Right hindlimb (tissue), 1 donor: ENCODE data around the gene CCL23.
"Not testable (repeated sequence)": the region's sequence is repeated elsewhere in the genome, so short reads cannot be mapped to it uniquely, and the experiment has no call there.

Source experiments
- DNase-seq: peaks from one replicate; pipeline ENCODE4 v3.0.0-alpha.2; 2018

CCL23 gene

DNA sequence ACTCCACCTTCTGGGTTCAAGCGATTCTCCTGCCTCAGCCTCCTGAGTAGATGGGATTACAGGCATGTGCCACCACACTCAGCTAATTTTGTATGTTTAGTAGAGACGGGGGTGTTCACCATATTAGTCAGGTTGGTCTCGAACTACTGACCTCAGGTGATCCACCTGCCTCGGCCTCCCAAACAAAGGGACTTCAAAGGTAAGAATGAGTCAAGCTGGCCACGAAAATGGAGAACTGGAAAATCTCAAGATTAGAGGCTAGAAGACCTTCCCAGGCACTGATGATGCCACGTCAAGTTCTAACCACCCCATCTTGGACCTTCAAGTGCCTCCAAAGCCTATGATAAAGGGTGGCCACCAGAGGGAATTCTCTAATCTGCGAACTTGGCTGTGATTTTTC is 15.1 kb downstream of the CCL23 start:
- no peak for DNase-seq

DNA sequence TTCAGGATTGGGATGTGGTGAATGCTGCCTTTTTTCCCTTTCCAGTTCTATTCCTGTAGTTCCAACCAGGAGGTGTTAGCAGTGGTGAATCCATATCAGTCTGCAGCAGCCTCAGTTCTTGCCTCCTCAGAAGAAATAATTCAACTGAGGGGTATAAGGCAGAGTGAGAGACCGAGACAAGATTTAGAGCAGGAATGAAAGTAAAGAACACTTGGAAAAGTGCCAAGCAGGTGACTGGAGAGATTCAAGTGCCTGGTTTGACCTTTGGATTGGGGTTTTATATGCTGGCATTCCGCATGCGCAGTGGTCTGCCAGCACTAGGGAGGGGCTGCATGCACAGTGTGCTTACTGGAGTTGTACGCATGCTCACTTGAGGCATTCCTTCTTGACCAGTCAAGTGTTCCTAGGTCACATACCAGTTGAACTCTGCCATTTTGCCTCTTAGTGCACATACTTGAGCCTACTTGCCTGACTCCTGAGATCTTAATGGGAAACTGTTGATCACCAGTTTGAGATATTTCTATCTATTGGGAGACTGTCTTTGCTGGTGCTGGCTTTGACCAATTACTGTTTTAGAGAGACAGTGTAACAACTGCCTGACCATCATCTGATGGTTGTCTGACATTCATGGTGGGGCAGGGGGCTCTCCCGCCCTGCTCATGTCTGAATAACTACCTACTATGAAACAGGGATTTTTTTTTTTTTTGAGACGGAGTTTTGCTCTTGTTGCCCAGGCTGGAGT is 15.7 kb downstream of the CCL23 start:
- DNase-seq = no peak

DNA sequence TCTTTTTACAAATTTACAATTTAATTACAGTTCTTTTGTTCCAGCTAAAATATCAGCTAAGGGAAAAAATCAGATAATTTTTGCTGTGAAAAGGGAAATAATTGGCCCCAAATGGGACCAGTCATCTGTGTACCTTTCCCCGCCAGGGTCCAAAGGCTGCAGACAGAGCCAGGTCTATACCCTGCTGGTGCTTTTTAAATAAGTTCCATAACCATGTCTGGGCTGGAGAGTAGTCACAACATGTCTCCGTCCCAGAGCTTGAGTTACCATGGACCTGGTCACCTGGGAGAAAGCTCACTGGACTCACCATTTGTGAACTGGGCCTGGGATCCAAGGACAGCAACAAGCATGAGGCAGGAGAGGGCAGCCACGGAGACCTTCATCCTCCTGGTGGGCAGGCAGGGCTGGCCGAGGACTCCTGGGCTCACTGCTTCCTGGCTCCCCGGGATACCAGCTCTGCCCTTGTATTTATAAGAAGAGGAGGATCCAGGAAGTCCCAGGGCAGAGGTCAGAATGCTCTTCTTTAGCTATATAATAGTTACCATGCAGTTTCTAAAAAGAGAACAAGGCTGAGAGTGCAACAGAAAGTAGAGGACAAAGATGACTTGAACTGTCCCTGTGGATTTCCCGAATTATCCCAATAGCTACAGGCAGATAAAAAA is 16.5 kb downstream of the CCL23 start, which contains the start of gene CCL15:
CCL15 (minus strand) TSS at position 444 of the 662 bp plus-strand sequence; CDS start at position 383, 61 bp downstream.
- no peak for DNase-seq

DNA sequence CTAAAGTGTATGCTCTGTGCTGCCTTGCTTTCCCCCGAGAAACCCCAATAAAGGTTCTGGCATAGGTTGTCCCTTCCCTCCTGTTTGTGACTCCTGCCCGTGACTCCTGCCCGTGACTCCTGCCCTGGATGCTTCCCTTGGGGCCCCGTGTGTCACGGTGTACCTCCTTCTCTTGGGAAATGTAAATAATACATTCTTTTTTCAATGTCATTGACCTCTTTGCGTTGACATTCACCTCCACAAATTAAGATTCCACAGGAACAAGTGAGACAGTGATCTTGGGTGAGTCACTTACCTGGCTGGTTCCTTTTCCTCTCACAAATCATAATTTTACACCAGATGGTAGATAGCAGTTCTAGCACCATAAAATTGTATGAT is 17.1 kb downstream of the CCL23 start:
- no peak for DNase-seq

DNA sequence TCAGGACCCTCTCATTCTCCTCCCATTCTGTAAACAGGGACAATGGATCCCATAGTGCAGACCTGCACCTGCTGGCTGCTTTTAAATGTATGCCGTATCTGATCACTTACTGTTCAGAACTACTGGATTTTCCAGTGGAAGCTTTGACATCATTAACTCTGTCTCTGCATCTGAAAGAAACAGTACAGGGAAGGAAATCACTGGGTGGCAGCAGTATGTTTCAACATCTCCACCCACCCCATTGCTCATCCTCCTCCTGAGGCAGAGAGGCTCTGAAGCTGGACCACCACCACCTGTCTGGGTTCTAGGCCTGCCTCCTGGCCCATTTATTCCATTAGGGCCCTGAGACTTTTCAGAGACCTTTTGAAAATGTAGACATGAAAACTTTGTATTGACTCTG is 19.0 kb downstream of the CCL23 start:
- no peak for DNase-seq

DNA sequence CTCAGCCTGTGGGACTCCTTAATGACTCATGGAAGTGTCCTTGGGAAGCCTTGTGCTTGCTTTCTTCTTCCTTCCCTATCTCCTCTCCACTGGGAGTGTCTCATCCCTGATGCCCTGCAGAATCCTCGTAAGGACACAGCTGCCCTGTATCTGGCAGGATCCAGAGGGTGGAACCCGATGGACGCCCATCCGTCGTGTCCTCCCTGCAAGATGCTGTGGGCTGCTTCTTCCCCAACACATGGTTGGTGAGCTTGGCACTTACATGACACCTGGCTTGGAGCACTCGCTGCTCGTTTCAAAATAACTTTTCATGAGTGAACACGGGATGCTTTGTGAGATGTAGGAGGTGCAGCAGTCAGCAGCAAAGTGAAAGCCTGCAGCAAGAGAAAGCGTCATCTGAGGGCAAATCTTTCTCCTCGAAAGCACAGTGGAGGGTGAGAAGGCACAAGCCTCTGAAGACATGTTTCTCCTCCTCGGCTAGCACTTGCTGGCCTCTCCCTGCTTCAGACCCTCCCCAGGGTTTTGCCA is 19.7 kb downstream of the CCL23 start:
- DNase-seq = no peak

DNA sequence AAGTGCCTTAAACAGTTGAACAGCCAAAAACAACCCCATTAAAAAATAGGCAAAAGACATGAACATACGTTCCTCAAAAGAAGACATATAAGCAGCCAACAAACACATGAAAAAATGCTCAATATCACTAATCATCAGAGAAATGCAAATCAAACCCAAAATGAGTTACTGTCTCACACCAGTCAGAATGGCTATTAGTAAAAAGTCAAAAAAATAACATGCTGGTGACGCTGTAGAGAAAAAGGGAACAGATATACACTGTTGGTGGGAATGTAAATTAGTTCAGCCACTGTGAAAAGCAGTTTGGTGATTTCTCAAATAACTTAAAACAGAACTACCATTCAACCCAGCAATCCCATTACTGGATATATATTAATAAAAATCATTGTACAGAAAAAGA is 22.4 kb downstream of the CCL23 start:
- not testable (repeated sequence) for DNase-seq

DNA sequence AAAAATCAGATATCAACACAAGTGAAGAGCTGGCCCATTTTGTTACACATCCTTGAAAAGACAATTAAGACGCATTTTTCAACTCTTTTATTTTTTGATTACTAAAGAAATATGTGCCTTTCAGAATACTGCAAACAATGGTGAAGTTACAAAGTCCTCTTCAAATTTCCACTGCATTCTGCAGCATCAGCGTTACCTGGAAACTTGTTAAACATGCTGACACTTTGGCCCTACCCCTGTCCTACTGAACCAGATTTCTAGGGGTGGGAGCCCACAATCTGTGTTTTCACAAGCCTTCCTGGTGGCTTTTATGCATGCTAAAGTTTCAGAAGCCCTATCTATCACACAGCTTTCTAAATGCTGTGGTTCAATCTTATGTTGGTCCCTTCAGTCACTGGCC is 26.7 kb downstream of the CCL23 start:
- DNase-seq = no peak

DNA sequence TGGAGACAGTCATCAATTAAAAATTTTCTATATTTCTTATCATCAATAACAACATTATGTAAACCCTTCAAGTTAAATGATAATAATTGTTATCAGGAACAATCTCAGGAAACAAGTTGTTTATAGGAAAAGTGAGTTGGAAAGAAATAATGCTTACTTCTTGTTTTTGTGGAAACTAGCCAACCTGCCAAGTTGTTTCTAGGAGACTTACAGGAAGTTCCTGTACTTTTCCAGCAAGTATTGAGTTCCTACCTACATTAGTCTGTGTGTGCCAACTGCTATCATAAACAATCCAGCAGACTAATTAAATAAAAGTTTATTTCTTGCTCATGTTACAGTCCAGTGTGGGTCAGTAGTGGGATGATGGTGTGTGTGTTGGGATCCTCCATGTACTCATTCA is 29.6 kb downstream of the CCL23 start:
- no peak for DNase-seq

DNA sequence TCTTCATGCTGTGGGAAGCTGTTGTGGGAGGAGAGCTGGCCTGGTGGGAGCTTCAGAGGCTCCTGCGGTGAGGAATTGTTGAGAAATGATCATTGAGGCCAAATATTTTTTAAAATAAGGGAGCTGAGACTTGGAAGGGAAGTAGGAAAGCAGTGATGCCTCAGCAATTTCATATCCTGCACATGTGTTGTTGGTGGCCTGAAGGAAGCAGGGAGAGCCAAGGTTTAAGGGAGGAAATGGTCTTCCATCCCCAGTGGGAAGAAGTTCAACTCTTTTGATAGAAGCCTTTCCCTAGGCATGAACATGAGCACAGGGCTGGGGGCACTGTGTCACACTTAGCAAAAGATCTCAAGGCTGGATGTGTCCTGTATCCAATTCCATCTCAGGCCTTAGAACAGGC is 31.1 kb downstream of the CCL23 start, which contains the start of gene CCL14:
CCL14 (minus strand) TSS at position 87 of the 400 bp plus-strand sequence; CDS start at position 7, 80 bp downstream.
- no peak for DNase-seq

DNA sequence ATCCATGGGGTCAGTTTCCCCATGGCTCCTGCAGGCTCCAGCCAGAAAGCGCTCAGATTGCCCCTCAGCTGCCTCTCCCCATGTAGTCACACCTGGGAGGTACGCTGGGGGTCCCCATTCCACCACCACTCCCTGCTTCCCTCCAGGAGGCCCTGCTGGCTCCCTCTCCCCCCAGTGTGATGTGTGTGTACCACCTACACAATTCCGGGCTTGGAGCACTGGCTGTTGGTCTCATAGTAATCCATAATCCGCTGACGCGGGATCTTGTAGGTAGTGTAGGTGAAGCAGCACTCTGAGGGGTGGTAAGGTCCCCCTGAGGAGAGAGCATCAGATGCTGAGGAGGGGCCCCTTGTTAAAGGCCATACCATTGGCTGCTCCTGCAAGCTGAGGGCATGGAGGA is 33.6 kb downstream of the CCL23 start:
- DNase-seq = no peak

DNA sequence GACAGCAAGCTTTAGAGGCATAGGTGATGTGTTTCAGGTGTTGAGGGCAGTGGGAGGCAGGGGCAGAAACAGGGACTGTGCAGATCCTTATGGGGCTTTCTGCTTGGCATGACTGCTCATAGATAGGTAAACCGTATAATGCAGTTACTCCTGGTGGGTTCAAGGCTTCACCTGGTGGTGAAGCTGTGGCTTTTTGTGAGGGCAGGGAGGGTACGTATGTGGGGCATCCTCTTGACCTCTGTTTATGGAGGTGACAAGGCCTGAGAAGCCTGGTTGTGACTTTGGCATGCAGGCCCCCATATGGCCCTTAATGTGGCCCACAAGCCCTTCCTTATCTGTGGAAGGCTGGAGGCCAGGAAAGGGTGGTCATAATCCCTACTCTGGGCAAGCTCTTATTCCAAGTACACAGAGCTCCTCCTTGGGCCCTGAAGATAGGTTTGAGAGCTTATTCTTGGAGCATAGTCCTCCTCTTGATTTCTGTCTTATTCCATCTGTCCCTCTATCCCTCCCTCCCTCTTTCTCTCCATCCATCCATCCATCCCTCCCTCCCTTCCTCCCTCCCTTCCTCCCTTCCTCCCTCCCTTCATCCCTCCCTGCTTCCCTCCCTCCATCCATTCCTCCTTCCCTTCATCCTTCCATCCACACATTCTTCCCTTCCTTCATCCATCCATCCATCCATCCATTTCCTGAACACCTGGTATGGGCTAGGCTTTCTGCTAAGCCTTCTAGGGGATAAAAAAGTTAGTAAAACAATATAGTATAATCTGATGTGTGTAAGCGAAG is 35.2 kb downstream of the CCL23 start:
- no peak for DNase-seq

DNA sequence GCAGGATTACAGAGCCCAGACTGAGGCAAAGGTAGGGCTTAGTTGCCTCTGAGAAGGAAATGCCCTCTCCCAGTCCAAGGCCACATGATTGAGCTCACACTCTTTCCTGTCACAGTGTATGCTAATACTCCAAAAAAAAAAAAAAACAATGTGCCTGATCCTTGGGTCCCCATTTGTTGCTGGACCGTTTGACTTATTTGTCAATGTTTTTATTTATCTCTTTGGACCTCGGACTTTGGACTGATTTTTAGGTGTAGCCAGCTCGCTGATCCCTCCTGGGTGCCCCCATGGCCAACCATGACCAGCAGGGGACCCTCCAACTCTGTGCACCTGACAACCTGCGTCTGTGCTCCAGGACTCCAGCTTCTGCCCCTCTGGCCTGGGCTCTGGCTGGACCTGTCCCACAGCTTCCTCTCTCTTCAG is 35.9 kb downstream of the CCL23 start:
- no peak for DNase-seq

DNA sequence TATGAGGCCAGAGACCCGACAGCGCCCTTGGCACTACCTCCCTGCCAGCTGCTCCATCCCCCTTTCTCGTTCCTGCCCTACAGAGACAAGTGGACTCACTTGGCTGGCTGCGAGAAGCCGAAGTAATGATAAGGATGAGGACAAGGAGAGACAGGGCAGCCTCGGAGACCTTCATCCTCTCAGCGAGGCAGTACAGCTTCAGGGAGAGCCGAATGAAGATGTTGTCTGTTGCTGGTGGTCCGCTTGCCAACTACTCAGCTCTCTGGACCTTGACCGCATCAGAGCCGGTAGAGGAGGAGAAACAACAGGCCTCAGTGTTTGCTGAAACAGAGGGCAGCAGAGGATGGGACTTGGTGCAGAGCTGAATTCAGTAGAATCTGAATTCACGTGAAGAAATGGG is 36.5 kb downstream of the CCL23 start, which contains the start of gene CCL16:
CCL16 (minus strand) TSS at position 252 of the 400 bp plus-strand sequence; CDS start at position 175, 77 bp downstream.
- DNase-seq = no peak

DNA sequence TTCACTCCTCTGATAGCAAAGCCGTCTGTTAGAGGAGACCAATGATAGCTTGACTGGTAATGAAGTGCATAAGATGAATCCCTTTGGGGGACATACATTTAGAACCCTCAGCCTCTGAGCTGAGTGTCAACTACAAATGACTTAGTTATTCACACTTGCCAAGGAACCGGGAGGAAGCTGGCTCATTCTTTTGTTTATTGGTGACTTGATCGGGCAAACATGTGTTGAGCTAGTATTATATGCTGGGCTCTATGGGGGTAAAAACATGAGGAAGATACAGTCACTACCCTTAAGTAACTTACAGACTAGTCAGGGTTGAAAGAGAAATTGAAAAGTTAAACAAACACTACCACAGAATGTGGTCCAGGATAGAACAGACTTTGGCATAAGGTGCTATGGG is 39.4 kb downstream of the CCL23 start:
- DNase-seq = no peak

DNA sequence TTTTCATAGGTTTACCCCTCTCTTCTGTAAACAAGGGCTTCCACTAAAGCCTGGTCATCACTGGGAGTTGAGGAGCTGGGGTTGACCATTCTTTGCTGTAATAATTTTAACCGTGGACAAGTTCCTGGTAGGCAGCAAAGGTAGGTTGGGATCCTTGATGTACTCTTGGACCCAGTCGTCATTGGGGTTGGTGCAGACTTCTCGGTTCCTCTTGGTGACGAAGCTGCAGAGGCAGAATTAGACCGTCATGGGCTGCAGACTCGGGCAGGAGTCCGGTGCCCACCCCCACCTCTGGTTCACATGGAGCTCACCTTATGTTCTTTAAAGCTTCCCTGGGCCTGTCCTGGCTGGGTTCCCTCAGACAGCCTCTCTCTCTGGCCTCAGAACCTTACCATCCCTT is 40.3 kb downstream of the CCL23 start:
- no peak for DNase-seq

DNA sequence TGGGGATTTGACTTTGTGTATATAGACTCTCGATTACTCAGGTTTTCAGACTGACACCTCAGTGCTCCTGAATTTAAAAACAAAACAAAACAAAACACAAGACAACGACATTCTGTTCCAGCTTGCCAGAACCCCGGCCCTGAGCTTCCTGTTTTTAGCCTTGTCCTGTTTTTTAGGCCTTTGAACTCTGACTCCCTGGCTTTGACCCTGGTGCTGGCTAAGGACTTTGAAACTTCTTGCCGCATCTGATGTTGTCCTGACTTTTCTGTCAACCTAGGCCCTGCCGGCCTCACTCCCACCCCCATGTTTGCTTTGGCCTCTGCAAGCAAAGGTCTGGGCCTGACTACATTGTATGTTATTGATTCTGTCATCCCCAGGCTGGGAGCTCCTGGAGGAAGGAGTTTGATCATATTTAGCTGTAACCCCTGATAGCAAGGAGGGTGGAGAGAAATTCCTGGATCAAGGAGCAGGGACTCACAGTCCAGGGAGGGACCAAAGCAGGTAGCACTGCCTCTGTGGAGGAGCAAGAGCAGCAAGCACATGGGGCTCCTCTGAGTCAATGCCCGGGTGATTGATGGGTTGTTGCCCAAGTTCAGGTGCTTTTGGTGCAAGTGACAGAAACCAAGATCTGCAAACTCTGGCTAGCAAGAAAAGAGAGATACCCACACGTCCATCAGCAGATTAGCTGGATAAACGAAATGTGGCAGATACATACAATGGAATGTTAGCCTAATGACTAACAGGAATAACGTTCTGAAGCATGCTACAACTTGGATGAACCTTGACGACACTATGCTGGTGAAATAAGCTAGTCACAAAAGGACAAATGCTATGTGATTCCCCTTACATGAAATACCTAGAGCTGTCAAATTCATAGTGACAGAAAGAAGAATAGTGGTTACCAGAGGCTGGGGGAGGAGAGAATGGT is 44.2 kb downstream of the CCL23 start:
- no peak for DNase-seq

DNA sequence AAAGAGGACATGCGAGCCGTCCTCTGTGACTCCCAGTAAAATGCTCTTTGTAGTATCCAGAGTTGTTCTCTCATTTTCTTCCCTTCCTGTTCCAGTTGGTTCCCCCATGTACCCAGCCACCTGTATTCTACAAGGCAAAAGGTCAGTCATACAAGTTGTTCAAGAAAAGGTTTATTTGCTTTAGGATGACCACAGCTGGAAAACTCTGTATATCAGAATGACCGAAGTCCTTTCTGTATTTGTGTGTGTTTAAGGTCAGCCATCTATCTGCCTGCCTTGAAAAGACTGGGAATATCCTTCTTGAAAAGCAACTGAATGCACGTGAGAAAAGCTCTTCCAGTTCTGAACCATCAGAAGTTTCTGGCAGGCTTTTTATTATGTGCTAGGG is 44.8 kb downstream of the CCL23 start:
- DNase-seq = no peak

DNA sequence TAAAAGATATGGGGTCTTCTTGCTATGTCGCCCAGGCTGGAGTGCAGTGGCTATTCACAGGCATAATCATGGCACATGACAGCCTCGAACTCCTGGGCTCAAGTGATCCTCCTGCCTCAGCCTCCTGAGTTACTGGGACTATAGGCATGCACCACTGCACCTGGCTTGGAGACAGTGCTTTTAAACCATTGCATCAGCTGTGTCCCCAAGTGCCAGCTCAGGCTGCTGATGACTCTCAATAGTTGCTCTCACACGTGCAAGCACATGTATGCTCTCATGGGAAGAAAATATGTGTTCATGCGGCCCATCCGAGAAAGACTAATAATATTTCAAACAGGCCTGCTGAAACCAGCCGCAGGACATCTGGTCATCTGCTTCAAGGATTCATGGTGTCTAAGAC is 45.2 kb downstream of the CCL23 start:
- DNase-seq = no peak

DNA sequence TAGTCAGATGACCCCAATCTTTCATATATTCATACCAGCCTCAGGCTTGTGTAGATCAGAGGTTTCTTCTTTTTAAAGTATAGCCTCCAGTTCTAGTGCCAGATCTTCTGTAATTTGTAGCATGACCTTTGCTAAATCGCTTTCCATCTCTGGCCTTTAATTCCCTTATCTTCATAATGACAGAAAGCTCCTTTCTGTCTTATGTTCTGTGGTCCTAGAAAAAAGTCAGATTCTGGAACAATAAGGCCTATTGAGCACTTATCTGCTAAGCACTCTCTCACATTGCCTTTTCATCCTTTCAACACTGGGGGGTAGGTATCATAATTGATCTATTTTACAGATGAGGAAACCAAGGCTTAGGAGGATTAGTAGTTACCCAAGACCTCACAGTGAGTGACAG is 45.7 kb downstream of the CCL23 start:
- no peak for DNase-seq

DNA sequence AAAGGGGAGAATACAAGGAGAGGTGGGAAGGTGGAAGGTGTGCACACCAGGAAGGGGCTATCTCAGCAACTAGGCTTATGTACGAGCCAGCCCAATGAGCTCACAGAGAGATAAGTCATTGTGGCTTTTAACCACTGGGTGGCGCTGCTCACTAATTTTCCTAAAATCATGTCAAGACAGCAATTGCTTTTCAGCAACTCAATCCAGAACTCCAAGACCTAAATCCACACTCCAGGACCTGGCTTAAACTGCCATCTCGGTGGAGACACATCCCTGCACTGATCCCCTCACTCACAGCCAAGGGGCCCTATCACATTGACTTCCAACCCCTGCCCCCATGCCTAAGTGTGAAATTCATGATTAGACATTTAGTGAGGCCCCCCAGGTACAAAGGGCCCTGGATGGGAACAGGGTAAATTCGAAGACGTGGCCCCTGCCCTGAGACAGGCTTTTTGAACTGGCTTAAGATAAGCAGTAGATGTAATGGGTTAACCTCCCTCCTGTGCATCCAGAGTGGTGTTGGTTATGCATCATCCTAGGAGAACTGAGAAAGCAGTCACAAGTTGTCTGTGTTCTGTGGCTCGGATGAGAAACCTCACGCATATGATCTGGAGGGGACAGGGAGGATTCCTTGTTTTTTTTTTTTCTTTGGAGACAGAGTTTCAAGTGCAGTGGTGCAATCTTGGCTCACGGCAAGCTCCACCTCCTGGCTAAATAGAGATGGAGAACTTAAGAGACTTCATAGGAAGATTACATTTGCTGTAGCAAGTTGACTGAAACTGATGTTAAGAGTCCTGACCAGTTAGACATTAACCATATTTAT is 48.0 kb downstream of the CCL23 start:
- peak; percentile 80 for DNase-seq
